GM21786 (cell line): Measurements from ENCODE around the gene ZC3H12C.

ENCODE experiments used
- ATAC-seq: cut with Tn5 transposase; IDR thresholded peaks from one replicate; pipeline ENCODE4 v1.9.1; 2021; ENCODE audit not compliant: unreplicated experiment

The ZC3H12C gene

DNA sequence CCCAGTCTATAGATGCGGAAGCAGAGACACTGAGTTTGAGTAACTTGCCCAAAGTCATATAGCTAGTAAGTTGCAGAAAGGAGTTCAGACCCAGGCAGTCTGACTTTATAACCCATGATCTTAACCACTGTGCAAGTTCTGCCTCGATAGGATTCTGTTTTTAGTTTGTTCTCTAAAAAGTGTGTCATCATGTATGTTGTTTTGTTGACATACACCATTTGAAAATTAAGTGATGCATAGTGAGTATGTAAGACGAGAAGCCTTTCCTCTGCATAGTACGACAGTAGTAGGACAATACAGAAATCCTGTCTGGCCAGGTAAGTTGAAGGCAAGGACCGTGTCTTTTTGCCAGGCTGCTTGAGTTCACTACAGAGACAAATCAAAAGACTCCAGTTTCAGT is 3.3 kb downstream of the ZC3H12C start:
- ATAC-seq = no peak

DNA sequence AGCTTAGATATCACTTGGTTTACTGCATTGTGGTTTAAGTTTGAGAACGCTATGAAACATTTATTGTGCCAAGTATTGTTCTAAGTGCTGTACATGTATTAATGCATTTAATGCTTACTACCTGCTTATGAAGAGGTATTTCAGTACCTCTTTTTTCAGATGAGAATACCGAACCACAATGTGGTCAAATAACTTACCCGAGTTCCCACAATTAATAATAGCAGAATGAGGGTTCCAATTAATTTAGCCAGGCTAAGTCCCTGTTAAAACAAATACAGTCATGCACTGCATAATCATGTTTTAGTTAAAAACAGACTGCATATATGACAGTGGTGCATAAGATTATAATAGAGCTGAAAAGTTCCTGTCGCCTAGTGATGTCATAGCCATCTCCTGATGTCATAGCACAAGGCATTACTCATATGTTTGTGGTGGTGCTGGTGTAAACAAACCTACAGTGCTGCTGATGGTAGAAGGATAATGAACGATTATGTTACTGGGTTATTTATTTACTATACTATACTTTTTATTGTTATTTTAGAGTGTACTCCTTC is 4.3 kb downstream of the ZC3H12C start:
- ATAC-seq = no peak

DNA sequence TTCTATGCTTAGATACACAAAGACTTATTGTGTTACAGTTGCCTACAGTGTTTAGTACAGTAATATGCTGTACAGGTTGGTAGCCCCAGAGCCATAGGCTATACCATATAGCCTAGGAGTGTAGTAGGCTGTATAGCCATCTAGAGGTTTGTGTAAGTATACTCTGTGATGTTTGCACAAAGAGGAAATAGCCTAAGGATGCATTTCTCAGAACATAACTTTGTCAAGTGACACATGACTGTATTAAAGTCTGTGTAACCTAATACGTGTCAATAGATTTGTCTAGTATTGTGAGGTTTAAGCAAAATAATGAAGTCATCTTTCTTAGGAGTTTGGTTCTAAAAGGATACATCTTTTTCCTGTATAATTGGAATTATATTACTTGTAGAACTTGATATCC is 5.5 kb downstream of the ZC3H12C start:
- peak; percentile 84 for ATAC-seq

DNA sequence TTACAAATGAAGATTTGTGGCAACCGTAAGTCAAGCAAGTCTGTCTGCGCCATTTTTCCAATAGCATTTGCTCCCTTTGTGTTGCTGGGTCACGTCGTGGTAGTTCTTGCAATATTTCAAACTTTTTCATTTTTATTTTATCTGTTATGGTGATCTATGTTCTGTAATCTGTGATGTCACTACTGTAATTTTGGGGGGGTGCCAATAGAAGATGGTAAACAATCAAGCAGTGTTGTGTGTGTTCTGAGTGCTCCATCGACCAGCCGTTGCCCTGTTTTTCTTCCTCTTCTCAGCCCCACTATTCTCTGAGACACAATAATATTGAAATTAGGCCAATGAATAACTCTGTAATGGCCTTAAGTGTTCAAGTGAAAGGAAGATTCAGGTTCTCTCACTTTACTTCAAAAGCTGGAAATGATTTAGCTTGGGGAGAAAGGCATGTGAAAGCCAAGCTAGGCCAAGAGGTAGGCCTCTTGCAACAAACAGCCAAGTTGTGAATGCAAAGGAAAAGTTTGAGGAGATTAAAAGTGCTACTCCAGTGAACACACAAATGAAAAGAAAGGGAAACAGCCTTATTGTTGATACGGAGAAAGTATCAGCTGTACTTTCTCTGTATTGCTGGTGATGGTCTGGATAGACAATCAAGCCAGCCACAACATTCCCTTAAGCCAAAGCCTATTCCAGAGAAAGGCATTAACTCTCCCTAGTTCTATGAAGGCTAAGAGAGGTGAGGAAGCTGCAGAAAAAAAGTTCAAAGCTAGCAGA is 7.5 kb downstream of the ZC3H12C start:
- ATAC-seq = no peak

DNA sequence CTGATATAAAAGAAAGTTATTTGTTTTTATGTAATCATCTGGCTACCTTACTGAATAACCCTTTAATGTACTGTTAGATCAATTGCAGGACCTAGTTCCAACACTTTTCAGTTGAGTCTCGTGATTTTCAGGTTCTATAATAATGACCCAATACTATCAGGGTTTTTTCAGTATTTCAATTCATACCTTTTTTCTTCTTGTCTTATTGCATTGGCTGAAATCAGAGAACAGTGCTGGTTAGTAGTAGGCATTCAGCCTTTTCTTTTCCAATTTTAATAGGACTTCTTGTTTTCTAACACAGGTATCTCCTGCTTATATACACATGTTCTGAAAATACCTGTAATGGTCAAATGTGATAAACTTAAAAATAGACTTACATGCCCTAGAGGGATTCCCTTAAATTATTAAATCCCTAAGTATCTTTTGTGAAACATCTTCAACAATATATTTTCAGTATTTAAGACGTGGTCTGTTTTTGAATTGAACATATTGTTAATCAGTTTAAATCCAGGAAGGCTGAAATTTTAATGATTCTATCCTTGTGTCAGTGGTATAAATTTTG is 13.6 kb downstream of the ZC3H12C start:
- ATAC-seq = no peak

DNA sequence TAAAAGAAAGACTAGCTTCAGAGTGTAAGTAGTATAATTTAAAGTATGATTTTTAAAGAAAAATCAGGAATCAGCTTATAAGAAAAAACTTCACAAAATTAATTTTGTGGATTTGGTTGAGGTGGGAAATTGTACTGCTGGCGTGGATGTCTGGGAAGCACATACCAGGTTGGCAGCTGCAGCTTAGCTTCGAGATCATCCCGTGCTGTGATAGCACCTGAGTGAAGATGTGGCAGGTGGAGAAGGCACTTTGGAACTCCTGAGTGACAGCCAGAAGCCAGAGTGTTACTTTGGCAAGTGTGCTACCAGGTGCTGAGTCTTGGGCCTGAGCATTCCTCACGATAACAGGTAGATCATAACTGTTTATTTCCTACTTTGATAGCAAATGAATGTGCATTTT is 17.7 kb downstream of the ZC3H12C start:
- no peak for ATAC-seq

DNA sequence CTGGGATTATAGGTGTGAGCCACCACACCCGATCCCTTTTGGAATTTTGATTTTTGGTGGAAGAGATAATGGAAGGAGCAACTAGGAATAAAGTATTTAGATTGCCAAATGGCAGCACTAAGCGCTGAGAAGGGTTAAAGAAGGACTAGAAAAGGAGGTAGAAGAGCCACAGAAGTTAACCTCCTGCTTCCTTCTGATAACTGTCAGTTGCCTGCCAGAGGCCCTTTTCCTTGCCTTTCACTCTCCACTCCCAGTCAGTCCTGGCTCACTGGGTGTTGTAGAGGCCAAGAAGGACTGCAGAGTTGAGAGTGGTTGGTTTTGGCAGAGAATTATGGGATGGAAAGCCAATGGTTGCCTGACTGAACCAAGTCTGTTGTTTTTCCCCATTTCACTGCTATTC is 19.3 kb downstream of the ZC3H12C start:
- no peak for ATAC-seq

DNA sequence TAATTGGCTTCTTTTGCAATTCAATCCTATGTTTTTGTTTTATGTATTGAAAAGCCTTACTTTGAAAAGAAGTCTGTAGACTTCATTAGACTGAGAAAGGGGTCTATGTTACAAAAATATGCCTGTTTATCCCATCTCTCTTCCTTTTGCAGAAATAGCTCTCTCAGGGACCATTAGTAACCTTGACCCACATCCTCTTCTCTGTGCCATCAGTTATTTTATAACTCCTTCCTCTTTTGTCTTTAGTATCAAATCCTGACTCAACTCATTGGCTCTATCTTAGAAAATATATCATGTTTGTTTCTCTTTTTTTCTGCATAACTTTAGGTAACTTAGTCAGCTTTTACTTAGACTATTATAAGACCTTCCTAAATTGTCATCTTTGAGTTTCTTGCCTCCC is 20.3 kb downstream of the ZC3H12C start:
- no peak for ATAC-seq

DNA sequence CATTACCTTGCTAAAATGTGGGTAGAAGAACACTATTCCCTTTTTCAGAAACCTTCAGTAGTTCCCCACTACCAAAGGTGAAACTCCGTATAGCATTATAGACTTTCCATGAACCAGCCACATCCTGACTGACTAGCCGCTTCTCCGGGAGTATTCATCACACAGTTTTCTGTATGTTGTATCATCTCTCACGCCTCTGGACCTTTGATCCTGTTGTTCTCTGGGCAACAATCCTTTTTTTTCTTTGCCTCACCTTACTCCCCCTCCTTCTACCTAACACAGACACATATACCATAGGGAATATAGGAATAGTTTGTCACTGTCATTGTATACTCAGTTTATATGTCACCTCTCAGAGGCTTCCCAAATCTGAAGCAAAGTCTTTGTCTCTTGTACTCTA is 20.8 kb downstream of the ZC3H12C start:
- no peak for ATAC-seq

DNA sequence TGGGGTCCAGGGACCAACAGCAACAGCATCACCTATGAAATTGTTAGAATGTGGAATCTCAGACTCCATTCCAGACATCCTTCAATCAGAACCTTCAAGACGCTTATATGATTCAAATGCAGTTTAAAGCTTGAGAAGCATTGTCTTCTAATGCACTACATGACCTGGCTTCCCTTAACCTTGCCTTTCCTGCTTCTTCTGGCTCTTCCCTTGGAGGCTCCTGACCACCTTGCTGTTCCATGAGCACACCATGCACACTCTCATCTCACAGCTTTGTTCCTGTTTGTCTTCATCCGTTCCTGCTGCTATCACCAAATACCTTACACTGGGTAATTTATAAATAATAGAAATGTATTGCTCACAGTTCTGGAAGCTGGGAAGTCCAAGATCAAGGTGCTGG is 26.1 kb downstream of the ZC3H12C start:
- ATAC-seq = no peak

DNA sequence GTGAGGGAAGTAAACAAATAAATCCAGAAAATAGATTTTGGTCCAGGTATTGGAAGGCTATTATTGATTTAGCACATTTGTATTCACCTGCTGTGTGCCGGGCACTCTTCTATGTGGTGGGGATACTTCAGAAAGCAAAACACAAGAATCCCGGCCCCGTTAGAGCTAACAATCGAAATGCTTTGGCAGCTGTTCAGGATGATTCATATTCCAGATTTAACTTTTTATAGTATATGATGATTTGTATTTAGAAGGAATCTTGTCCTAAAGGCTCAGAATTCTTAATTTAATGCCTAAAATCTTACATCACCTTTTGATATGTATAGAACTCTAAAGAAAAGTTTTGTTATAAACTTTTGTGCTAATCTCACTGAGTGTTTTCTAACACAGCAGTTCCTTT is 28.0 kb downstream of the ZC3H12C start:
- ATAC-seq = no peak

DNA sequence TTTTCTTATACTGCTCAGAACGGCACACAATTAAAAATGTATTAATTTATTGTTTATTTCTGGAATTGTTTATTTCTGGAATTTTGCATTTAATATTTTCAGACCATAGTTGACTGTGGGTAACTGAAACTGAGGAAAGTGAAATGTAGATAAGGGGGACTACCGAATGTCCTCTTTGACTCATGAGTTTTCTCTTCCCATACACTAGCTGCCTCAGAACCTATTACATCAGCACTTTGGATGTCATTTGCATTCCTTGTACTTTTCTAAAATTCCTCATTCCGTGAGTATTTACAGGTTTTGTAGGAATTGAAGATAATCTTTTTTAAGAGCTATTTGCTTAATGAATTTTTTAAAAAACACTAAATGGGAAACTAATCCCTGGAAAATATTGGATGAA is 29.8 kb downstream of the ZC3H12C start:
- ATAC-seq = peak; percentile 45

DNA sequence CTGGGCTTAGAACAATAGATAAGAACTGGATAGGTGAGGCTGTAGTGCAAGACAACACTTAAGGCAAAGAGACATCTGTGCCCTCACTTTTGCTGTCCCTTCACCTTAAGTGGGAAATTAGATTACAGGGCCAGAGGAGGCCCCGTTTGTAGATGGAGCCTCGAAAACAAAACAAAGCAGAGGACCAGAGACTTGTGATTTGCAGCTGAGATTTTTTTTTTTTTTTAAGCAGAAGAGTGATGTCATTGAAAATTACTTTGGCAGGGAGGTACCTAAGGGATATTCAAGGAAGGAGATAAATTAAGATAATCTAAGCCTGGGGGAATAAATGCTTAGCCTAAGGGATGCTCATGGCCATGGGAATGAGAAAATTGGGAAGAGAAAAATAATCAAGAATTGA is 31.4 kb downstream of the ZC3H12C start:
- ATAC-seq = no peak

DNA sequence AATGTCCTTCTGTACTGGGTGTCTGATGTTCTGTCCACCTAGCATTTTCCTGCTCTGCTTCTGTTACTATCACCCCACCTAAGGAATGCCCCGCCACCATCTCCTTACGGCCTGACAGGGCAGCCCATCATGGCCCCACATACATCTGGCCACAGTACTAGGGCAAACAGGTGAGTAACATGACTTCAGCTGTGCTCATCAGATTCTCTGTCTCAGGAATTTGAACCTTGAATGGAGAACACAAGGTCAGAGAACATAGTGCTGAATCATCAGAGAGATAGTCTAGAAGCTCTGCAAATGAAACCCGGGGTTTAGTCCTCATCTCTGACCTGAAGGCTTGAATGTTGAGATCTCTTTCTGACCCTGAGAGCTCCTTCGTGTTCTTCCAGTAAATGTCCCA is 32.4 kb downstream of the ZC3H12C start:
- no peak for ATAC-seq

DNA sequence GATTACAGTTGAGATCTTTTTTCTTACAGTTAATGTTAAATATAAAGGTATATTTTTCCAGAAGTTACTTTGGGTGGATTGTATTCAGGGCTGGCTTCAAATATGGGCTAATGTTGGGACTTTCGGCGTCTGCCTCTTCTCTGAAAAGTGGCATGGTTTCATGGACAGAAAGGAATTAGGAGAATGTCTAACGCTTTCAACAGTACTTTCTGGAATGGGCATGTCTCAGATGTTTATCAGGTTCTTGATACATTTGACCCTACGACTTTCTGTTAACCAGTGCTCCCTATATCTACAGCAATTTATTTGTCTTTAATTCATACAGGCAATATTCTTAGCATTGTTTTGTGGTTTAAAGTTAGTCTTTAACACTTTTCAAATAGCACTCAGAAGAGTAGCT is 33.7 kb downstream of the ZC3H12C start:
- ATAC-seq = no peak

DNA sequence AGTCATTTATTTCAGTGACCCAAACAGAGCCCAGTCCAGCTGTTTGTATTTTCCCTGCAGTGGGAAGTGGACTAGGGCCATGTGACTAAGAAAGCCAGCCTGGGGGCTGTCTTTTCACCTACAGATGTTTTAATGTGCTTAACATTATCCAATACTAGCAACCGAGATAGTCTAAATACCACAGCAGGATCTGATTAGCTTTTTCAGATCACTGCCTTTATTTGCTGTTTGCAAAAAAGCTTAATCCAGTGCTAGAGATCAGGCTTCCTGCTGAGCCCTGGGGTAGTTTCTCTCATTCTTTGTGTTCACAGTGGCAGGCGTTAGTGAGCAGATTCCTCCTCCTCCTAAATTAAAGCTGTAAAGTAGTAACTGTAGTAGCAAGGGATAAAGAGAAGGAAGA is 35.0 kb downstream of the ZC3H12C start:
- no peak for ATAC-seq

DNA sequence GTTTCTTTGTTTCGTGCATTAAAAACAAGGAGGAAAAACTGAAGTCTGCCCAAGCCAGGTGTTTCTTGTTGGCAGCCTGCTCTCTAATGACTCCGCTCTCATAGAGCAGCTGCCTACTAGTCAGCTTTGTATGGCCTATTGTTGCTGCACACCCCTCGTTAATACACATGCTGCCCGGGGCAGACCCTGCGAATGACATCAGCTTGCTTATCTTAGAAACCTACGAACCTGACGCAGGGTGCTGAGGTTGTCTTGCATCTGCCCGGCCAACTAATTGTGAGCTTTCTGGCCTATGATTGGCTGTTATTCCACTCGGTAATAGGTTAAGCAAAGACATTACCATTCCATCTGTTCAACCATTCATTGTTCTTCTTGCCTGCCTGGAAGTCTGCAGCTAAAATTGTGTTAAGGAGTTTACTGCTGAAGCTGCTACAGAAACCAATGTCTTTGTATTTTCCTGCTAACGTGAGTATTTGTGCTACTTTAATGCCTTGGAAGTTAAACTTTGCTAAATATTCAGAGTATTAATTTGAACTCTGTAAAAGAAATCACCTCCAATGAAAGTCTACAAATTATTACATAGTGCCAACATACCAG is 37.5 kb downstream of the ZC3H12C start:
- no peak for ATAC-seq

DNA sequence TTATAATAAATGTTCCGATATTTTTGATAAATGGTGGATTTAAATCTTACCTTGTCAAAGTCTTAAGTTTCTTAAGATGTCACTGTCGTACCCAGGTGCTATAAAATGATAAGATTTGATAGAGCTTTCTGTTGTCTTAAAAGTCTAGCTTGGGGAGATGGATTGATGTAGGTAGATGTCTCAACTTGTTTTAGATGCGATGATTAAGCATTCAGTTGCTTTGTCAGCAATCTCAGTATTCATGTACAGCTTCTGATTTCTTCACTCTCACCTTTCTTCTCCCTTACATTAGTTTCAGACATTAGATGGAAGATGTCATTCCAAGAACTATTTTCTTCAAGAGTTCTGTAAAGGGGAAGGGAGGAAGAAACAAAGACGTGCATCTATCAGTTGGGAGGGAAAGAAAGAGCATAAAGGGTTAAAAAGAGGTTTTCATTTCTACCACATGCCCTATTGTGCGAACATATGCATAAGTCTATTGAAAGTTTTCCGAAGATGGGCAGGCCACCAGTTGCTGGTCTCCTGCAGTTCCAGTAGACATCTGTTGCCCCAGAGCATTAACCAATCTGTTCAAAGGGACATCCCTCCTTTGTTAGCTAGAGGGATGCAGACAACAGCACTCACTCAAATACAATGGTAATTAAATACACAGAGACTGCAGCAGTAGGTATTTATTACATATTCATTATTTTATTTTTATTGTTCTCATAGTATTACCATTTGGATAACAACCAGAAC is 38.4 kb downstream of the ZC3H12C start:
- no peak for ATAC-seq

DNA sequence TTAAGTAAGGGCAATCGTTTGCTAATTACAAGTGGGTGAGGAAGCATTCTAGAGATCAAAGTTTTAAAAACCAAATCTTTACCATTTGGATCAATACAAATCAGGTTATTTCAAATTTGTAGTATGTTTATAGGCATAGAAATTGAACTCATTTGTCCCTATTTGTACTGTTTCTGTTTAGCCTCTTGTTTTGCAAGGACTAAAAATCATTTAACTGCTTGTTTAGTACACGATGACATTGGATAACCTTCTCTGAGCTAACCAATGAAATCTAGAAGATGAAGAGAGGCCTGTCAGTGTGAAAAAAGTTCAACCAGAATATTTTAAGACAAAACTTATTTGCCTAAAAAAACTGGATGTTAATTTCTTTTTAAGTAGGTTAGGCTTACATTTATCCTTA is 40.0 kb downstream of the ZC3H12C start:
- ATAC-seq = no peak

DNA sequence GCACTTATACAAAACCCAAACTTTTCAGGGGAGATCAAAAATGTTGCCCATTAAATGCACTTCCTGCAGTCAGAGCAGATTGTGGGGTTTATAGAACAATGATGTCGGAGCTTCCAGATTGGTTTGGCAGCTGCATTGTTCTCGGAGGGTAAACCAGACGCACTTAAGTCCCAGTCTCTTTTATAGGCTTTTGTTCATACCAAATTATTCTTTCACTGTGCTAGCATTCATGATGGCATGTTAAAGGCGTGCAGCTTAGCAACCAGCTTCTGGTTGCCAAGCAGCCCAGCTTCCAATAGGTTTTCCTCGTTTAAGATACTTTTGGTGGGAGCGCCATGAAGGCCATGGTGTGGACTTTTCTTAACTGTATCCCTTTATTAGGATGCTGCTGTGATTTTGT is 40.9 kb downstream of the ZC3H12C start:
- no peak for ATAC-seq

DNA sequence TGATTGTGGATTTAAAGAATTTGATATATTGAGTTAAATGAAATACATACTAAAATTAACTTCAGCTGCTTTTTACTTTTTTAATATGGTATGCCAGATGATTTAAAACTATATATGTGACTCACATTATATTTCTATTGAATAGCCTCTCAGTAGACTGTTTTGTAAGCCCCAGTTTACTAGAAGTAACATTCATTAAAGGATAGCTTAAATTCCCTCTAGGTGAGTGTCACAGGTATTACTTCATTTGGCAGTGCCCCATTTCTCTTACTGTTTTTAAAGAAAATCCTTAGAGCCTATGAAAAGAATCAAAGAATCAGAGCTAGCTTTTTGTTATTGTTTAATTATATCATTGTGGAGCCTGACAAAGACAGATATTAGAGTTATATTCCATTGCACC is 48.6 kb downstream of the ZC3H12C start:
- ATAC-seq = no peak
